NB4 (cell line): ENCODE measurements around the gene TMEM59L.

Experiments used
- CTCF ChIP-seq: IDR thresholded peaks from one replicate; pipeline ENCODE4 v1.5.1; 2012; ENCODE audit warnings: low read depth, low read length
- MAX ChIP-seq: IDR thresholded peaks from 2 replicates; pipeline ENCODE4 v1.6.1; 2011; ENCODE audit warnings: low read depth, low read length
- MYC ChIP-seq: IDR thresholded peaks from 2 replicates; pipeline ENCODE4 v1.6.1; 2011; ENCODE audit warnings: low read depth, low read length
- POLR2A ChIP-seq: IDR thresholded peaks from 2 replicates; pipeline ENCODE4 v1.6.1; 2011; ENCODE audit warnings: mild to moderate bottlenecking; ENCODE audit not compliant: insufficient read length; ENCODE audit errors: extremely low read depth

- TF ChIP-seq CTCF, result no peak
- TF ChIP-seq MAX, result no peak
- TF ChIP-seq POLR2A, result no peak
- TF ChIP-seq MYC, result no peak
These were observed 8.2 kb downstream of the TMEM59L start for GRCh38 chr19:18620902-18621301.
